Colonic mucosa (tissue), 4 donors: ENCODE data around the gene FRZB. TPM values are rescaled to one million over a fixed set of nuclear protein-coding genes. Genes with fewer than 3 reads are reported as not detected.

Experiments used
- DNase-seq: peaks from one replicate; pipeline ENCODE4 v3.0.0-alpha.2; 2020
- H3K27ac ChIP-seq: fragments of 200-600 bp; one replicate; pipeline ENCODE4 v1.8.0; 2021
- H3K27me3 ChIP-seq: fragments of 200-600 bp; one replicate; pipeline ENCODE4 v1.8.0; 2021
- H3K36me3 ChIP-seq: fragments of 200-600 bp; one replicate; pipeline ENCODE4 v1.8.0; 2021
- H3K4me1 ChIP-seq: fragments of 200-600 bp; one replicate; pipeline ENCODE4 v1.8.0; 2021; ENCODE audit warnings: mild to moderate bottlenecking
- H3K4me3 ChIP-seq: fragments of 200-600 bp; one replicate; pipeline ENCODE4 v1.8.0; 2021
- H3K9ac ChIP-seq, 2 donors: one replicate each; pipeline ENCODE4 v1.7.0; 2013; ENCODE audit warnings: control low read depth in 2 of 2, low read depth in 2 of 2, low read length in 2 of 2
- H3K9me3 ChIP-seq: fragments of 200-600 bp; one replicate; pipeline ENCODE4 v1.8.0; 2021
- intact Hi-C: fragments of 100-400 bp; cut with DNase I; formaldehyde crosslinking; loops from one replicate; pipeline ENCODE4 v1.14.1; 2022
- total RNA-seq, 2 donors: library from RNA; stranded (reverse); fragmentation: NEBNext Ultra II Directional in 1 of 2; extraction: Animal tissue kit (Norgen Biotek cat#: 25700) in 1 of 2; gene quantifications; one replicate each; pipeline ENCODE4 v1.2.1, GENCODE V29; 2021
- TF ChIP-seq, protein P1 (sequence below): fragments of 200-600 bp; IDR thresholded peaks from one replicate; pipeline ENCODE4 v1.8.0; 2022; ENCODE audit warnings: antibody characterized with exemption, mild to moderate bottlenecking
- donor health status: healthy.
- donor health status: DM: no; HTN: no; CAD: no.
- donor health status: DM: no; HTN: no; CAD: no.

FRZB gene
- total RNA-seq, 2 donors from 2014 or later, result 12.8 to 26.8 TPM

DNA sequence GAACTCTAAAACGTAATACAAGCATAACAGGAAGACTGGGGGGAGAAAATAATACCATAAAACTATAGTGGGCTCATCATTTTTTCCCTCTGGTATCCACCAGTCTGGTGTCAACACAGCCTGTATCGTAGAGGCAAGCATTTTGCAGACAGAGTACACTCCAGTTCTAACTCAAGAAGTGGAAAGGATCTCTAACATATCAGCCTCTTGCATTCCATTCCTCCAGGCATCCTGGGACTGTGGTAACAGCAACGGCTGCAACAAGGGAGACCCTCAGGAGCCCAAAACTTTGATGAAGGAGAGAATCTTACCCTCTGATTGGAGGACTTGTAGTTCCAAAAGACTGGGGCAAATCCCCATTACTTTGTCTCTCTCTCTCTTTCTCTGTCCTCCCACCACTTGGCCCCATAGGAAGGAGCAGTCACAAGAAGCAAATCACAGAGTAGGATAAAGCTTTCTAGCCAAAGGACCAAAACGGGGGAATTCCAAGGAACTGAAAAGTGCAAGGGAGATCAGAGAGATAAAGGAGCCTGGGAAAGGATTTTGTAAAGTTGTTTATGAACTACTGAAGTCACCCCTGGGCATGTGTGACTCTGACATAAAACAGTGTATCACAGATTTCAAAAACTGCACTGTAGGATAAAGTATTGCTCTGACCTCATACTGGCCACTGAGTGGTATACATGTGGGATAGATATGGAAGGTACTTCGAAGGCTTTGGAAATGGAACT, 11.9 kb downstream of the FRZB start:
- no peak for DNase-seq
- no peak overlapping the region for H3K27ac ChIP-seq
- H3K4me3 ChIP-seq, result no peak overlapping the region
- no peak overlapping the region for H3K9ac ChIP-seq
- H3K4me1 ChIP-seq, result no peaks in the 10 kb centered on the region
- TF ChIP-seq, protein P1, sequence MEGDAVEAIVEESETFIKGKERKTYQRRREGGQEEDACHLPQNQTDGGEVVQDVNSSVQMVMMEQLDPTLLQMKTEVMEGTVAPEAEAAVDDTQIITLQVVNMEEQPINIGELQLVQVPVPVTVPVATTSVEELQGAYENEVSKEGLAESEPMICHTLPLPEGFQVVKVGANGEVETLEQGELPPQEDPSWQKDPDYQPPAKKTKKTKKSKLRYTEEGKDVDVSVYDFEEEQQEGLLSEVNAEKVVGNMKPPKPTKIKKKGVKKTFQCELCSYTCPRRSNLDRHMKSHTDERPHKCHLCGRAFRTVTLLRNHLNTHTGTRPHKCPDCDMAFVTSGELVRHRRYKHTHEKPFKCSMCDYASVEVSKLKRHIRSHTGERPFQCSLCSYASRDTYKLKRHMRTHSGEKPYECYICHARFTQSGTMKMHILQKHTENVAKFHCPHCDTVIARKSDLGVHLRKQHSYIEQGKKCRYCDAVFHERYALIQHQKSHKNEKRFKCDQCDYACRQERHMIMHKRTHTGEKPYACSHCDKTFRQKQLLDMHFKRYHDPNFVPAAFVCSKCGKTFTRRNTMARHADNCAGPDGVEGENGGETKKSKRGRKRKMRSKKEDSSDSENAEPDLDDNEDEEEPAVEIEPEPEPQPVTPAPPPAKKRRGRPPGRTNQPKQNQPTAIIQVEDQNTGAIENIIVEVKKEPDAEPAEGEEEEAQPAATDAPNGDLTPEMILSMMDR, result no peak
- H3K27me3 ChIP-seq, result no peaks in the 10 kb centered on the region
- intact Hi-C loops, result no loop called here
- H3K36me3 ChIP-seq, result no peaks in the 10 kb centered on the region
- H3K9me3 ChIP-seq, result no peaks in the 10 kb centered on the region

DNA sequence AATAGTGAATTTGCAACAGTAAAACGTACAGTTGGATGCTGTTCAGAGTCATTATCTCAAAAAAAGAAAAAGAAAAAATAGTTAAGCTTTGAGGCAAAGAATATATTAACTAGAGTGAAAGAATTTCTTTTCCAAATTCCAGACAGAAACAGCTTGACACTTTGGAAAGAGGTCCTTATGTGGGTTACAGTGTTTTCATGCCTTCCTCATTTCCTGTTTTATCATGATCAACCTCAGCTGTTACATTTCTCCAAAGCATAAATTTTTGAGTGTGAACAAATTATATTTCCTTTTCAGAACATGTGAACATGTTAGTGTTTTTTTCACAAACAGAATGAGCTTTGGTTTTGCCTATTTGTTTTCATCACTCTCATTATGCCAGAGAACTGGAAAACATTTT, 13.6 kb downstream of the FRZB start:
- Histone ChIP-seq H3K9ac (no peak overlapping the region), H3K4me3 (no peak overlapping the region), H3K36me3 (no peaks in the 10 kb centered on the region), H3K27ac (no peak overlapping the region), H3K4me1 (no peaks in the 10 kb centered on the region), H3K27me3 (no peaks in the 10 kb centered on the region), H3K9me3 (no peaks in the 10 kb centered on the region)
- TF ChIP-seq, protein P1, result no peak
- no peak for DNase-seq
- intact Hi-C loops, result no loop called here

DNA sequence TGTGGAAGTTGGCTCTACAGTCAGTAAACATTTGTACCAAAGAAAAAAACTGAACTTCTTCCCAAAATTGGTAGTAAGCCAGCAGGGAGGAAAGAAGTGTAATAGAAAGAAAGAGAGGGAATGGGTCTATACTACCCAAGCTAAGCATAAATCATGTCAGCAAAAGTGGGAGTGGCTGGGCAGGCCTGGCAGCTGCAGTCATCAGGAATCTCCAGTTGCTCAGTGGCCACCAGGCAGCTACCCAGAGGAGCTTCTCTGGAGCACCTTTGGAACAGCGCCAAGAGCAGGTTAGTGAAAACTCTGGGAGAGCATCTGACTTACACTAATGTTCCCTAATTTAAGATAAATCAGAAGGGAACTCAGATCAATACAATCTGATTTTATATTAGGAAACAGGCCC, 14.3 kb downstream of the FRZB start:
- no peaks in the 10 kb centered on the region for H3K36me3 ChIP-seq
- H3K27me3 ChIP-seq, result no peaks in the 10 kb centered on the region
- H3K4me3 ChIP-seq, result no peak overlapping the region
- TF ChIP-seq, protein P1, result no peak
- no peak overlapping the region for H3K27ac ChIP-seq
- DNase-seq, result no peak
- intact Hi-C loops, result no loop called here
- no peak overlapping the region for H3K9ac ChIP-seq
- no peaks in the 10 kb centered on the region for H3K9me3 ChIP-seq
- H3K4me1 ChIP-seq, result no peaks in the 10 kb centered on the region

DNA sequence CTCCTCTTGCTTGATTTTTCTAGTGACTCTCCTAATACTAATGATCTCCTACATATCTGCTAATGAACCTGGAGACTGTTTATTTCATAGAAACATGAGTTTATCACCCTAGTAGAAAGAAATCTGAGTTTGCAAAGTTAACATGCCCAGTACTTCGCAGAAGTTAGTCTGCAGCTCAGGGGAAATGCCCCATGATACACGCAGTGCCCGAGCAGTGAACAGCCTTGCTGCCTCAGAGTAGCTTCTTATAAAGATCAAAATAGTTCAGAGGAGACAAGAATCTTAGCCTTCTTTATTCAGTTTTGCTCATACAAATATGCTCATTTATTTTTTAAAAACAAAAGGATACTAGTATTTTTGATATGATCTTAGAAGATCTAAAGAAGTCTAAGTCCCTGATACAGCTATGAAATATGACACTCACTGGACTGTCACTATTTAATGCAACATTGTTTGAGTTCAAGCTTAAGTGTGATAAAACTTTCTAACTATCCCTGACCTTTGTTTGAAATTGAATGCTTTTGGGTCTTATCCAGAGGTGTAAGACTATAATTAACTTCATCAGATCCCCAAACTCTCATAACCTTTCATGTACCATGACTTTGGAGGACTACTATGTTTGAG, 20.5 kb downstream of the FRZB start:
- DNase-seq, result no peak
- Histone ChIP-seq H3K9ac (no peak overlapping the region), H3K9me3 (no peaks in the 10 kb centered on the region), H3K36me3 (no peaks in the 10 kb centered on the region), H3K27ac (no peak overlapping the region), H3K4me3 (no peak overlapping the region), H3K4me1 (no peaks in the 10 kb centered on the region), H3K27me3 (no peaks in the 10 kb centered on the region)
- intact Hi-C loops, result no loop called here
- TF ChIP-seq, protein P1, result no peak

DNA sequence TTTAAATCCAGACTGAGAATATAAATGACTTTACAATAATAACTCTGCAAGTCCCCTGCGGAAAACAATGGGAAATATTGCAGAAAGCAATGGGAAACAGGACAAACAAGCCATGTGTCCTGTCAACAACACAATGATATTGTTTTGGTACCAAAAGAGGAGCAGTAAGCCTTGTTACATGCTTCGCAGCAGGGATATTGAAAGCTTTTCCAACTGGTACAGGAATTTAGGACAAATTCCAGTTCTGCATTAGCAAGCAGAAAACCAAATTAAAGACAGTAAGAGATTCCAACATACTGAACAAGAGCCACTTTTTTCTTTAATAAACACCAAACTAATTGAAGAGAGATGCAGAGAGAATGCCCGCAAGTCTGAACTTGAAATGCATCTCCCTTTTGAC, 30.0 kb downstream of the FRZB start:
- H3K4me1 ChIP-seq, result no peaks in the 10 kb centered on the region
- no peaks in the 10 kb centered on the region for H3K36me3 ChIP-seq
- no peak overlapping the region for H3K4me3 ChIP-seq
- no peaks in the 10 kb centered on the region for H3K27me3 ChIP-seq
- TF ChIP-seq, protein P1, result no peak
- no peak overlapping the region for H3K27ac ChIP-seq
- H3K9ac ChIP-seq, result no peak overlapping the region
- H3K9me3 ChIP-seq, result no peaks in the 10 kb centered on the region
- intact Hi-C loops, result no loop called here
- no peak for DNase-seq
